Measurements from ENCODE around the gene CBFB. TPM values are rescaled to one million over a fixed set of nuclear protein-coding genes. Genes with fewer than 3 reads are reported as not detected.

Gene CBFB
- total and polyA plus RNA-seq, 9 of the 15 experiments (the other 6 are each of a cell fraction or from before 2014, with no cell fraction given) = 22.0 to 112 (median 66.5) TPM

DNA sequence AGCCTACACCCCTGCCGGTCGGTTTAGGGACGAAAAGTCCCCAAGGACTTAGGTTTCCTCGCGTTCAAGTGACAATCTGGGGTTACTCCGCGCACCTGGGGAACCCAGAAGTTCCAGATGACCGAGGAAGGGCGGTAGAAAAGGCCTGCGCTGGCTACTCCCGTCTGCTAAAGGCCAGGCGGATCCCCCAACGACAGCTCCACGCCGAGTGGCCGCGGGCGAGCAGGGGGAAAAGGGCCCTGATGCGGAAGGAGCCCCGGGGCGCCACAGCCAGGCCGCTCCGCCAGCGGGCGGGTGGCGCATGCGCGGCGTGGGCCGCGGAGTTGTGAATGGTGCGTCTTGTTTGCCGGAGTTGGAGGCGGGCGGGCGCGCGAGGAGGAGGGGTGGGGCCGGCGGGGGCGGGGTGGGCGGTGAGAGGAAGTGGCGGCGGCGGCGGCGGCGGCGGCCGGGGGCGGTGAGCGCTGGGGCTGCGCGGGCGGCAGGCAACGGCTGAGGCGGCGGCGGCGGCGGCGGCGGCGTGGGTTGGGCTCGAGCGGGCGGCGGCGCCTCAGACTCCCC is at the start of gene CBFB (continued):
- TF ChIP-seq FOXA1 (IDR thresholded peaks at IDR 0.05; ENCODE audit: borderline replicate concordance) (no peak), HNRNPL (IDR thresholded peaks at IDR 0.05; ENCODE audit: low read depth, low read length) (no peak), NFYB (IDR thresholded peaks at IDR 0.05; ENCODE audit: extremely low read depth, insufficient read length) (no peak), ZNF780A (CRISPR knock-in tag; IDR thresholded peaks at IDR 0.05) (no peak), ZNF175 (CRISPR knock-in tag; IDR thresholded peaks at IDR 0.05; ENCODE audit: low read depth) (no peak), HDAC6 (IDR thresholded peaks at IDR 0.05; ENCODE audit: low read depth, low read length) (no peak), CREB3L1 (IDR thresholded peaks at IDR 0.05; ENCODE audit: borderline replicate concordance, low read depth) (peak; percentile 52; the same call in 1 of the 2 replicates), E2F6 (IDR thresholded peaks at IDR 0.05; ENCODE audit: borderline replicate concordance in 1 of 2, extremely low read depth in 1 of 2, insufficient read depth in 1 of 2, insufficient read length in 1 of 2, low read depth in 1 of 2, low read length in 1 of 2, poor library complexity in 1 of 2, severe bottlenecking in 1 of 2) (peak; percentile 45 to 65), ARNT (IDR thresholded peaks at IDR 0.05) (no peak; a peak in 1 of 4 replicates), ZNF354B (CRISPR knock-in tag; IDR thresholded peaks at IDR 0.05) (peak; percentile 27; the same call in 1 of the 2 replicates), MNT (conservative IDR thresholded peaks at IDR 0.05) (peak; percentile 66 to 86; a peak in 3 of 4 replicates)
- TF ChIP-seq, protein P1, sequence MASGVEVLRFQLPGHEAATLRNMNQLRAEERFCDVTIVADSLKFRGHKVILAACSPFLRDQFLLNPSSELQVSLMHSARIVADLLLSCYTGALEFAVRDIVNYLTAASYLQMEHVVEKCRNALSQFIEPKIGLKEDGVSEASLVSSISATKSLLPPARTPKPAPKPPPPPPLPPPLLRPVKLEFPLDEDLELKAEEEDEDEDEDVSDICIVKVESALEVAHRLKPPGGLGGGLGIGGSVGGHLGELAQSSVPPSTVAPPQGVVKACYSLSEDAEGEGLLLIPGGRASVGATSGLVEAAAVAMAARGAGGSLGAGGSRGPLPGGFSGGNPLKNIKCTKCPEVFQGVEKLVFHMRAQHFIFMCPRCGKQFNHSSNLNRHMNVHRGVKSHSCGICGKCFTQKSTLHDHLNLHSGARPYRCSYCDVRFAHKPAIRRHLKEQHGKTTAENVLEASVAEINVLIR (CRISPR knock-in tag; IDR thresholded peaks at IDR 0.05) = 0 out of 2 replicates have a peak, but pooled peaks have one; percentile 24
- TF ChIP-seq, protein P2, sequence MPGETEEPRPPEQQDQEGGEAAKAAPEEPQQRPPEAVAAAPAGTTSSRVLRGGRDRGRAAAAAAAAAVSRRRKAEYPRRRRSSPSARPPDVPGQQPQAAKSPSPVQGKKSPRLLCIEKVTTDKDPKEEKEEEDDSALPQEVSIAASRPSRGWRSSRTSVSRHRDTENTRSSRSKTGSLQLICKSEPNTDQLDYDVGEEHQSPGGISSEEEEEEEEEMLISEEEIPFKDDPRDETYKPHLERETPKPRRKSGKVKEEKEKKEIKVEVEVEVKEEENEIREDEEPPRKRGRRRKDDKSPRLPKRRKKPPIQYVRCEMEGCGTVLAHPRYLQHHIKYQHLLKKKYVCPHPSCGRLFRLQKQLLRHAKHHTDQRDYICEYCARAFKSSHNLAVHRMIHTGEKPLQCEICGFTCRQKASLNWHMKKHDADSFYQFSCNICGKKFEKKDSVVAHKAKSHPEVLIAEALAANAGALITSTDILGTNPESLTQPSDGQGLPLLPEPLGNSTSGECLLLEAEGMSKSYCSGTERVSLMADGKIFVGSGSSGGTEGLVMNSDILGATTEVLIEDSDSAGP (CRISPR knock-in tag; IDR thresholded peaks at IDR 0.05) = no peak
- TF ChIP-seq, protein P3, sequence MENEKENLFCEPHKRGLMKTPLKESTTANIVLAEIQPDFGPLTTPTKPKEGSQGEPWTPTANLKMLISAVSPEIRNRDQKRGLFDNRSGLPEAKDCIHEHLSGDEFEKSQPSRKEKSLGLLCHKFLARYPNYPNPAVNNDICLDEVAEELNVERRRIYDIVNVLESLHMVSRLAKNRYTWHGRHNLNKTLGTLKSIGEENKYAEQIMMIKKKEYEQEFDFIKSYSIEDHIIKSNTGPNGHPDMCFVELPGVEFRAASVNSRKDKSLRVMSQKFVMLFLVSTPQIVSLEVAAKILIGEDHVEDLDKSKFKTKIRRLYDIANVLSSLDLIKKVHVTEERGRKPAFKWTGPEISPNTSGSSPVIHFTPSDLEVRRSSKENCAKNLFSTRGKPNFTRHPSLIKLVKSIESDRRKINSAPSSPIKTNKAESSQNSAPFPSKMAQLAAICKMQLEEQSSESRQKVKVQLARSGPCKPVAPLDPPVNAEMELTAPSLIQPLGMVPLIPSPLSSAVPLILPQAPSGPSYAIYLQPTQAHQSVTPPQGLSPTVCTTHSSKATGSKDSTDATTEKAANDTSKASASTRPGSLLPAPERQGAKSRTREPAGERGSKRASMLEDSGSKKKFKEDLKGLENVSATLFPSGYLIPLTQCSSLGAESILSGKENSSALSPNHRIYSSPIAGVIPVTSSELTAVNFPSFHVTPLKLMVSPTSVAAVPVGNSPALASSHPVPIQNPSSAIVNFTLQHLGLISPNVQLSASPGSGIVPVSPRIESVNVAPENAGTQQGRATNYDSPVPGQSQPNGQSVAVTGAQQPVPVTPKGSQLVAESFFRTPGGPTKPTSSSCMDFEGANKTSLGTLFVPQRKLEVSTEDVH (IDR thresholded peaks at IDR 0.05; ENCODE audit: low read depth, partially characterized antibody) = no peak
